Tibial artery (tissue), 4 donors: ENCODE results near the gene SEPTIN5.

Experiments
- DNase-seq, 2 donors: peaks; one replicate each; pipeline ENCODE4 v3.0.0-alpha.2; 2019
- H3K27ac ChIP-seq, 2 donors: fragments of 200-600 bp; sonication (generic) in 1 of 2; 1 replicate in 1 of 2; 2 replicates in 1 of 2; pipeline ENCODE4 v1.5.1; 2018 to 2019; ENCODE audit warnings: mild to moderate bottlenecking in 1 of 2
- H3K27me3 ChIP-seq, 2 donors: fragments of 200-600 bp; sonication (generic) in 1 of 2; one replicate each; pipeline versions ENCODE4 v1.5.1 to v1.6.0; 2016 to 2019
- H3K36me3 ChIP-seq, 3 donors: fragments of 200-600 bp; sonication (generic) in 2 of 3; one replicate each; pipeline ENCODE4 v1.5.1; 2016 to 2019; ENCODE audit warnings: mild to moderate bottlenecking in 2 of 3
- H3K4me1 ChIP-seq, 4 donors: fragments of 200-600 bp; sonication (generic) in 2 of 4; 1 replicate in 3 of 4; 2 replicates in 1 of 4; pipeline ENCODE4 v1.5.1; 2016 to 2019
- H3K4me3 ChIP-seq, 2 donors: fragments of 200-600 bp; sonication (generic) in 1 of 2; 1 replicate in 1 of 2; 2 replicates in 1 of 2; pipeline ENCODE4 v1.5.1; 2018 to 2019; ENCODE audit warnings: mild to moderate bottlenecking in 2 of 2
- H3K9me3 ChIP-seq, 3 donors: fragments of 200-600 bp; sonication (generic) in 1 of 3; one replicate each; pipeline ENCODE4 v1.5.1; 2016 to 2019
- intact Hi-C: fragments of 100-400 bp; cut with DNase I; formaldehyde crosslinking; loops from one replicate; pipeline ENCODE4 v1.15.0; 2023; ENCODE audit warnings: low total_unique reads
- TF ChIP-seq, protein P1 (sequence below), 2 experiments: fragments of 200-600 bp in 1 of 2; fragments of 450-650 bp in 1 of 2; IDR thresholded peaks; one replicate each; pipeline ENCODE4 v1.5.1; 2017 to 2019; ENCODE audit warnings: antibody characterized with exemption in 2 of 2, mild to moderate bottlenecking in 1 of 2, moderate library complexity in 1 of 2

Gene SEPTIN5

DNA sequence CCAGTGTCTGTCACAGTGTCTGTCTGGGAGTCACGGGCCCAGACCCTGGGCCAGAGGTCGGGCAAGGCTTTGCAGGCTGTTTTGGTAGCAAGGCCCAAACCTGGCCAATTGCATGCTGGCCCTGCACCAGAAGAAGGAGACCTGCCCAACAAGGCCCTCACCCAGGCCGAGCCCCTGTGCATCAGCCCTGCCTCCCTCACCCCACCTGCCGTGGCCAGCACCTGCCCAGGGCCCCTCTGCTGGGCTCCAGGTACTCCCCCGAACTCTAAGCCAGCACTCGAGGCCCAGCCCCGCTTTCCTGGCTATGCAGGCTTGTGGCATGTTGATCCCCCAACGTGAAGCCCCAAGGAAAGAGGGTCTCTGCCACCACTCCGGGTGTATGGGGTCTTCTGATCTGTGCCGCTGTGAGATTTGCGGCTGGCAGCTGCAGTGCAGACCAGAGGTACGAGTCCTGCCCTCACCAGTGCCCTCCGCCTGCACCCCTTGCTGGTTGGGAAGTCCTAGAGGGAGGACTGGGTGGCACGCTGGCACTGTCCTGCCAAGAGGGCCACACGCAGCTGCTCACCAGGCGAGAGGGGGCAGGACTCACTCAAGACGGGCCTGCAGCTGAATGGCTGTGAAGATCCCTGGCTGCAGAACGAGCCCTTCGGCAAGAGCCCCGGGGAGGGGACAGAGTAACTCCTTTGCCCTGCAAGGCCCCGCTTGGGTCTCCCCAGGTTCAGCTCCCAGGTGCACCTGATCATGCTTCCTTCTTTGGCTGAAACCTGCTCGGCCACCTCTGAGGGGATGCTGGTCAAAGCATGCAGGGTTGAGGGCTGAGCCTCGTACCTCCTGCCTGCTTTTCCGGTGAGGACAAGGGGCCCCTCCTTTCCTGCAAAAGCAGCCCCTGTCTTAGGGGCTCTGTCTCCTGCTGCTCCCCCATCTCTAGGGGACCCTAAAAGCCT lies 6.7 kb upstream of the SEPTIN5 start:
- TF ChIP-seq, protein P1, sequence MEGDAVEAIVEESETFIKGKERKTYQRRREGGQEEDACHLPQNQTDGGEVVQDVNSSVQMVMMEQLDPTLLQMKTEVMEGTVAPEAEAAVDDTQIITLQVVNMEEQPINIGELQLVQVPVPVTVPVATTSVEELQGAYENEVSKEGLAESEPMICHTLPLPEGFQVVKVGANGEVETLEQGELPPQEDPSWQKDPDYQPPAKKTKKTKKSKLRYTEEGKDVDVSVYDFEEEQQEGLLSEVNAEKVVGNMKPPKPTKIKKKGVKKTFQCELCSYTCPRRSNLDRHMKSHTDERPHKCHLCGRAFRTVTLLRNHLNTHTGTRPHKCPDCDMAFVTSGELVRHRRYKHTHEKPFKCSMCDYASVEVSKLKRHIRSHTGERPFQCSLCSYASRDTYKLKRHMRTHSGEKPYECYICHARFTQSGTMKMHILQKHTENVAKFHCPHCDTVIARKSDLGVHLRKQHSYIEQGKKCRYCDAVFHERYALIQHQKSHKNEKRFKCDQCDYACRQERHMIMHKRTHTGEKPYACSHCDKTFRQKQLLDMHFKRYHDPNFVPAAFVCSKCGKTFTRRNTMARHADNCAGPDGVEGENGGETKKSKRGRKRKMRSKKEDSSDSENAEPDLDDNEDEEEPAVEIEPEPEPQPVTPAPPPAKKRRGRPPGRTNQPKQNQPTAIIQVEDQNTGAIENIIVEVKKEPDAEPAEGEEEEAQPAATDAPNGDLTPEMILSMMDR (IDR thresholded peaks at IDR 0.05): no peak
- Histone ChIP-seq H3K9me3 (no peaks in the 10 kb centered on the region), H3K36me3 (no peaks in the 10 kb centered on the region), H3K27ac (no peak overlapping the region), H3K4me1 (peaks cover 0 to 2% (median 0%) of the 10 kb centered on the region in 4 donors), H3K4me3 (no peak overlapping the region), H3K27me3 (peaks cover 0 to 26% of the 10 kb centered on the region in 2 donors)
- intact Hi-C loops: no loop called here
- peak in 1 of 2 donors; percentile 54 for DNase-seq

DNA sequence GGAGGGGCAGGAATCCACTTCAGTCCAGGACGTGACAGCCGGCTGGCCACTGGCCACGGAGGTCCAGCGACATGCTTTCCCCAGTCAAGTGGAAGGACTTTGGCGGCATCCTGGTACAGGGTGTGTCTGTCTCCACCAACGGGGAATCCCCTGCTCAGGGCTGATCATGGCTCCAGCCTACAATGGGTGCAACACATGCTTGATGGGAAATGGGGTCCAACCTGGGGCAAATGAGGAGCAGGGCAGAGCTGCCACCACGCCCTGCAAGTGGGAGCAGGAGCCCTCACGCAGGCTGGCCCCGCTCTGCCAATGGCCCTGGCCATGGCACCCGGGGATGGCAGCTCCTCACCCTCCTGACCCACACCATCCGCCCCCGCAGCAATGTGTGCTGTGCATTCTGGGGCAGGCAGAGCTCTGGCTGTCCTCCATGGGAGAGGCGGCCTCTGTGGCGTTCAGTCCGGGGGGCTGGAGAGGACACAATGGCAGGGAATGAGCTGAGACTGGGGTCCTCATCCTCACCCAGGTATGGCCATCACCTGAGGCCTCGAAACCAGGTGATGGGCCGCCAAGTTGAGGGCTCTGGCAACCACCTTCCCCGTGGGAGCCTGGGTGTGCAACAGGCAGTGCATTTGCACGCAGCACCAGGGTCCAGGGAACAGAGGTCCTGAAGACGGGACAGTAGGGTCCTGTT lies 5.8 kb upstream of the SEPTIN5 start:
- Histone ChIP-seq H3K4me1 (peaks cover 0 to 2% (median 0%) of the 10 kb centered on the region in 4 donors), H3K9me3 (no peaks in the 10 kb centered on the region), H3K36me3 (no peaks in the 10 kb centered on the region), H3K27me3 (peaks cover 0 to 28% of the 10 kb centered on the region in 2 donors), H3K27ac (no peak overlapping the region), H3K4me3 (no peak overlapping the region)
- TF ChIP-seq, protein P1 (IDR thresholded peaks at IDR 0.05): no peak
- intact Hi-C loops: no loop called here
- DNase-seq: peak in 1 of 2 donors; percentile 48

DNA sequence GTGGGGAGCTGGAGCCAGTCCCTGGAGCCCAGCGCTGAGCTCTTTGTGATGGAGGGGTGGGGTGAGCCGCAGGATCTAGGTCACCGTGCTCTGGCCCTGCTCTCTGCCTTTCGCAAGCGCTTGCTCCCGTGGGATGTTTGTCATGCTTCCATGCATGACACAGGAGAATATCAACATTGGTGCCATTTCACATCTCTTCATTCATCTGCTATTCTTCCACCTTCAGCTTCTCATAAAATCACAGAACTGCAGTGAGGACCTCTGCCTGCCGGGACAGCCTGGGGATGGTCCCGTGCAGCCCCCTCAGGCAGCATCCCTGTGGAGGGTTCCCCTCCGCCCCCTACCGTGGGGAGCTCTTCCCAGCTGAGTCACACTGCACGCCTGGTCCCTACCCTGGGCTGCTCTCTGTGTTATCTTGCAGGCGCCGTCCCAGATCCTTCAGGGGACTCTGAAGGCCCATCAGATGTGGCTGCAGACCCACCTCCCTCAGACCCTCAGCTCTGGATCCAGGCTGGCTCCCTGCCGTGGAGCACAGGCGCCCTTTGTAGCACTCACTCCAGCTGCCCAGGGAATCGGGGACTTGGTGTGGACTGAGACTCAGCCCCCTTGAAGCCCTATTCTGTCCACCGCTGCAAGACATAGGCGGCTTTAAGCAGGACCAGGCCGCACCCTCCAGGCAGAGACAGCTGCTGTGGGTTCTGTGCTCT lies 5.1 kb upstream of the SEPTIN5 start:
- Histone ChIP-seq H3K27ac (no peak overlapping the region), H3K4me3 (no peak overlapping the region), H3K27me3 (peaks cover 0 to 34% of the 10 kb centered on the region in 2 donors), H3K4me1 (peaks cover 0 to 8% (median 4%) of the 10 kb centered on the region in 4 donors), H3K36me3 (no peaks in the 10 kb centered on the region), H3K9me3 (no peaks in the 10 kb centered on the region)
- peak in 1 of 2 donors; percentile 56 for DNase-seq
- intact Hi-C loops: no loop called here
- TF ChIP-seq, protein P1 (IDR thresholded peaks at IDR 0.05): no peak

DNA sequence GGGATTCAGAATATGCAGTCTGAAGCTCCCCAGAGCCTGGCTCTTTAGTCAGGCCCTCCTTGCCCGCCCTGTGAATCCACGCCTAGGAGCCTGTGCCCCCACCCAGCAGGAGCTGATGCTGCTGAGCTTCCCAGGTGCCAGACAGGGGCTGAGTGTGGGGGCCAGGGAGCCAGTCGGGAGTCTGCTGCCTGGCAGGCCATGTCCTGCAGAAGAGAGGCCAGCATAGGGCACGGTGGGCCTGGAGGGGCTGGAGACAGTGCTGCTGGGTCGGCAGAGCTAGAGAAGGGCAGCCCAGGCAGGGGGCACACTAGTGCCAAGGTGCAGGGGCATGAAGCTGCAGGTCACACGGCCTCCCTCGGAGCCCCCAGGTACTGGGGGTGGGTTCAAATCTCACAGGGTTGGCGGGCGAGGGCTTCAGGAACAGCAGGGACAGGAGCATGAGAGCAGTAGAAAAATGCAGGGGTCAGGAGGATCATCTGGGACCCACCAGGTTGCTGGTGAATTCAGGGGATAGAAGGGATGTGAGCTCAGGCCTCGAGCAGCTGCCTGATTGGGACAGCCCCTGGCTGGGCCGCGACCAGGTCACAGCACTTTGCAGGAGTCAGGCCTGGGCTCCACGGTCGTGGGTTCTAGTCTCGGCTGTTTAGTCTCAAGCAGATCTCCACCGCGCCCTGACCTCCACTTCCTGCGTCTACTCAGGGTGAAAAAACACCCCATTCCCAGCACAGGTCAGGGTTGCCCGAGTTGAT lies 4.1 kb upstream of the SEPTIN5 start:
- no peaks in the 10 kb centered on the region for H3K36me3 ChIP-seq
- H3K27me3 ChIP-seq: peaks cover 0 to 37% of the 10 kb centered on the region in 2 donors
- no peak overlapping the region for H3K27ac ChIP-seq
- no peaks in the 10 kb centered on the region for H3K9me3 ChIP-seq
- TF ChIP-seq, protein P1 (IDR thresholded peaks at IDR 0.05): no peak
- no peak overlapping the region for H3K4me3 ChIP-seq
- DNase-seq: no peak
- H3K4me1 ChIP-seq: peaks cover 0 to 16% (median 12%) of the 10 kb centered on the region in 4 donors
- intact Hi-C loops: loop anchor here (10.0 kb wide), 1 partner anchor 415 kb away; the partner anchor contains the start of gene CLTCL1

DNA sequence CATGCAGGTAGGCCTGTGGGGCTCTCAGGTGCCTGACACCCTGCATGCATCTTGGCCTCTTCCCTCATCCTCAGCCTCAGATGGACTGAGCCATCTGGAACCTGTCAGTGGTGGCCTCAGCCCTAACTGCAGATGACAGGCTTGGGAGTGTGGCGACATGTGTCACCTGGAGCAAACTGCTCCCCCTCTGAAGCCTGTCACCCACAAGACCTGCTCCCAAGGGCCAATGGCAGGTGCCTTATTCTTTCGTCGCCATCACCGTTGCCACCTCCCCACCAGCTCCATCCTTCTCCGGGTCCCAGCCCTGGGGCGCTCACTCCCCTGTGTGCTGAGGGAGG lies 3.6 kb upstream of the SEPTIN5 start:
- Histone ChIP-seq H3K36me3 (no peaks in the 10 kb centered on the region), H3K27ac (no peak overlapping the region), H3K4me3 (no peak overlapping the region), H3K27me3 (peaks cover 0 to 31% of the 10 kb centered on the region in 2 donors), H3K9me3 (no peaks in the 10 kb centered on the region), H3K4me1 (peaks cover 0 to 21% (median 13%) of the 10 kb centered on the region in 4 donors)
- TF ChIP-seq, protein P1 (IDR thresholded peaks at IDR 0.05): no peak
- intact Hi-C loops: loop anchor here (10.0 kb wide), 1 partner anchor 416 kb away; the partner anchor contains the start of gene CLTCL1
- DNase-seq: no peak
